Stimulated activated CD4-positive, alpha-beta T cell treated with anti-CD3 and anti-CD28 coated beads, Interleukin-15, amount 100 ng/mL, for 48 hours (primary cell): ENCODE data around the gene CRIM1.
"Not testable (repeated sequence)": the region's sequence is repeated elsewhere in the genome, so short reads cannot be mapped to it uniquely, and the experiment has no call there.

Experiments used
- DNase-seq, 2 donors: peaks; one replicate each; pipeline ENCODE4 v3.0.0-alpha.2; 2020; ENCODE audit warnings: low read depth in 2 of 2

CRIM1 gene

GRCh38 chr2:36352701-36353100 is 2.9 kb upstream of the CRIM1 start:
- DNase-seq: no peak

GRCh38 chr2:36354811-36355150 is 797 bp upstream of the CRIM1 start:
- no peak for DNase-seq

- no peak for DNase-seq
Measured at GRCh38 chr2:36355890-36356297, 316 bp downstream of the CRIM1 start.

- DNase-seq: peak; percentile 14 to 18
Measured at GRCh38 chr2:36356298-36356989, 866 bp downstream of the CRIM1 start.

- DNase-seq: no peak
Measured at GRCh38 chr2:36356990-36357846, 1.6 kb downstream of the CRIM1 start.

GRCh38 chr2:36357847-36358659 is 2.5 kb downstream of the CRIM1 start:
- no peak for DNase-seq

- no peak for DNase-seq
Measured at GRCh38 chr2:36359067-36359466, 3.5 kb downstream of the CRIM1 start.

- no peak for DNase-seq
Measured at GRCh38 chr2:36360063-36360462, 4.5 kb downstream of the CRIM1 start.

GRCh38 chr2:36360834-36361233 is 5.3 kb downstream of the CRIM1 start:
- no peak for DNase-seq

GRCh38 chr2:36361396-36361795 is 5.8 kb downstream of the CRIM1 start:
- DNase-seq: no peak

GRCh38 chr2:36362291-36362690 is 6.7 kb downstream of the CRIM1 start:
- DNase-seq: no peak

GRCh38 chr2:36363085-36363484 is 7.5 kb downstream of the CRIM1 start:
- not testable (repeated sequence) for DNase-seq

GRCh38 chr2:36366491-36367120 is 11.0 kb downstream of the CRIM1 start:
- no peak for DNase-seq

GRCh38 chr2:36367486-36367885 is 11.9 kb downstream of the CRIM1 start:
- no peak for DNase-seq

GRCh38 chr2:36367895-36368353 is 12.3 kb downstream of the CRIM1 start:
- no peak for DNase-seq

GRCh38 chr2:36368438-36368837 is 12.9 kb downstream of the CRIM1 start:
- DNase-seq: no peak

- DNase-seq: no peak
Measured at GRCh38 chr2:36369163-36369562, 13.6 kb downstream of the CRIM1 start.

- no peak for DNase-seq
Measured at GRCh38 chr2:36369716-36370115, 14.1 kb downstream of the CRIM1 start.

- DNase-seq: no peak
Measured at GRCh38 chr2:36370281-36370680, 14.7 kb downstream of the CRIM1 start.

- DNase-seq: no peak
Measured at GRCh38 chr2:36371070-36371874, 15.7 kb downstream of the CRIM1 start.

GRCh38 chr2:36371928-36372391 is 16.4 kb downstream of the CRIM1 start:
- no peak for DNase-seq
